Sigmoid colon (tissue), 4 donors: Measurements from ENCODE around the gene DNAAF6.

Experiments
- EP300 ChIP-seq, 4 donors: sonication (generic); formaldehyde crosslinking; IDR thresholded peaks; one replicate each; pipeline ENCODE4 v1.6.1; 2017; ENCODE audit warnings: antibody characterized with exemption in 4 of 4
- POLR2A ChIP-seq, 2 donors: fragments of 450-650 bp; IDR thresholded peaks; one replicate each; pipeline ENCODE4 v1.6.1; 2016; ENCODE audit warnings: antibody characterized with exemption in 2 of 2, mild to moderate bottlenecking in 2 of 2, moderate library complexity in 2 of 2
- POLR2AphosphoS5 ChIP-seq, 4 donors: sonication (generic); formaldehyde crosslinking; IDR thresholded peaks; one replicate each; pipeline ENCODE4 v1.6.1; 2017; ENCODE audit warnings: antibody characterized with exemption in 4 of 4
- TF ChIP-seq, protein P1 (sequence below), 4 experiments: fragments of 450-650 bp in 3 of 4; fragments of 200-600 bp in 1 of 4; IDR thresholded peaks; one replicate each; pipeline ENCODE4 v1.5.1; 2016 to 2019; ENCODE audit warnings: antibody characterized with exemption in 4 of 4, mild to moderate bottlenecking in 3 of 4, moderate library complexity in 2 of 4

DNA sequence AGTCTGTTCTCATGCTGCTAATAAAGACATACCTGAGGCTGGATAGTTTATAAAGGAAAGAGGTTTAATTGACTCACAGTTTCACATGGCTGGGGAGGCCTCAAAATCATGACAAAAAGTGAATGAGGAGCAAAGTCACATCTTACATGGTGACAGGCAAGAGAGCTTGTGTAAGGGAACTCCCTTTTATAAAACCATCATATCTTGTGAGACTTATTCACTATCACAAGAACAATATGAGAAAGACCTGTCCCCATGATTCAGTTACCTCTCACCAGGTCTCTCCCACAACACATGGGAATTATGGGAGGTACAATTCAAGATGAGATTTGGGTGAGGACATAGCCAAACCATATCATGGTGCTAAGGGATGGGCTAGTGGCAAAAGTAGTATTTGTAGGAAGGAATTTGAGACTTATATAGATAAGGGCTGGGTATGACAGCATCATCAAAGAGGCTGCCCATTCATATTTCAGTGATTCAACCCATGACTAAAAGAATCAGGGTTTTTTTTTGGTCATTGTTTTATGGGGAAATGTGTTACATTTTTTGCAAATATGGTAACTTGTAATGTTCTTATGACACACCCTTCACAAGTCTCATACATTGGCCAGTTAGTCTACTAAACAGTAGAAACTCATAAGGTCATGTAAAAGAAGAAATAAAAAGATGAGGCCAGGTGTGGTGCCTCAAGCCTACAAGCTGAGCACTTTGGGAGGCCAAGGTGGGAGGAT lies 34.9 kb upstream of the DNAAF6 start:
- TF ChIP-seq POLR2A (IDR thresholded peaks at IDR 0.05), result no peak
- TF ChIP-seq, protein P1, sequence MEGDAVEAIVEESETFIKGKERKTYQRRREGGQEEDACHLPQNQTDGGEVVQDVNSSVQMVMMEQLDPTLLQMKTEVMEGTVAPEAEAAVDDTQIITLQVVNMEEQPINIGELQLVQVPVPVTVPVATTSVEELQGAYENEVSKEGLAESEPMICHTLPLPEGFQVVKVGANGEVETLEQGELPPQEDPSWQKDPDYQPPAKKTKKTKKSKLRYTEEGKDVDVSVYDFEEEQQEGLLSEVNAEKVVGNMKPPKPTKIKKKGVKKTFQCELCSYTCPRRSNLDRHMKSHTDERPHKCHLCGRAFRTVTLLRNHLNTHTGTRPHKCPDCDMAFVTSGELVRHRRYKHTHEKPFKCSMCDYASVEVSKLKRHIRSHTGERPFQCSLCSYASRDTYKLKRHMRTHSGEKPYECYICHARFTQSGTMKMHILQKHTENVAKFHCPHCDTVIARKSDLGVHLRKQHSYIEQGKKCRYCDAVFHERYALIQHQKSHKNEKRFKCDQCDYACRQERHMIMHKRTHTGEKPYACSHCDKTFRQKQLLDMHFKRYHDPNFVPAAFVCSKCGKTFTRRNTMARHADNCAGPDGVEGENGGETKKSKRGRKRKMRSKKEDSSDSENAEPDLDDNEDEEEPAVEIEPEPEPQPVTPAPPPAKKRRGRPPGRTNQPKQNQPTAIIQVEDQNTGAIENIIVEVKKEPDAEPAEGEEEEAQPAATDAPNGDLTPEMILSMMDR (IDR thresholded peaks at IDR 0.05), result no peak
- no peak for TF ChIP-seq EP300 (IDR thresholded peaks at IDR 0.05)
- no peak for TF ChIP-seq POLR2AphosphoS5 (IDR thresholded peaks at IDR 0.05)
